ENCODE measurements around the gene OLFML2A. TPM values are rescaled to one million over a fixed set of nuclear protein-coding genes. Genes with fewer than 3 reads are reported as not detected.
A peak's percentile ranks its signal among the peaks of the same experiment; 100 is the strongest.

The OLFML2A gene
- total and polyA plus RNA-seq, 2 donors from 2014 or later = 5.1 to 12.2 TPM

GRCh38 chr9:124858330-124859046, 81.6 kb downstream of the OLFML2A start:
- Histone ChIP-seq H3K9ac (ENCODE audit: low read length in 3 of 3) (no peak overlapping the region), H3K27ac (ENCODE audit: low read depth in 2 of 2, low read length in 2 of 2) (no peak overlapping the region), H3K4me3 (ENCODE audit: low read length in 3 of 3) (no peak overlapping the region), H3K27me3 (ENCODE audit: control insufficient read depth, insufficient read depth, low read length) (no peaks in the 10 kb centered on the region), H3K9me3 (ENCODE audit: control insufficient read depth in 2 of 3, insufficient read depth in 1 of 3, low read length in 3 of 3) (no peaks in the 10 kb centered on the region), H3K36me3 (ENCODE audit: control insufficient read depth in 2 of 3, insufficient read depth in 3 of 3, low read length in 3 of 3) (peaks cover 9 to 32% (median 17%) of the 10 kb centered on the region in 3 donors), H3K4me1 (ENCODE audit: control insufficient read depth in 2 of 3, insufficient read depth in 2 of 3, low read depth in 1 of 3, low read length in 3 of 3) (peaks cover 0 to 12% (median 6%) of the 10 kb centered on the region in 3 donors)
- DNase-seq = no peak
- TF ChIP-seq CTCF (IDR thresholded peaks at IDR 0.05; ENCODE audit: borderline replicate concordance, extremely low read depth, insufficient read depth) = no peak
- intact Hi-C loops (cut with DNase I) = no loop called here
- no peak for FAIRE-seq

GRCh38 chr9:124859803-124860581, 83.1 kb downstream of the OLFML2A start:
- no peak for TF ChIP-seq CTCF (IDR thresholded peaks at IDR 0.05; ENCODE audit: borderline replicate concordance, extremely low read depth, insufficient read depth)
- Histone ChIP-seq H3K27me3 (ENCODE audit: control insufficient read depth, insufficient read depth, low read length) (no peaks in the 10 kb centered on the region), H3K4me3 (ENCODE audit: low read length in 3 of 3) (peak overlapping the region; percentile 76 to 85 (median 81)), H3K36me3 (ENCODE audit: control insufficient read depth in 2 of 3, insufficient read depth in 3 of 3, low read length in 3 of 3) (peaks cover 9 to 32% (median 17%) of the 10 kb centered on the region in 3 donors), H3K4me1 (ENCODE audit: control insufficient read depth in 2 of 3, insufficient read depth in 2 of 3, low read depth in 1 of 3, low read length in 3 of 3) (peaks cover 0 to 12% (median 6%) of the 10 kb centered on the region in 3 donors), H3K9ac (ENCODE audit: low read length in 3 of 3) (peak overlapping the region; percentile 78 to 99 (median 85)), H3K9me3 (ENCODE audit: control insufficient read depth in 2 of 3, insufficient read depth in 1 of 3, low read length in 3 of 3) (no peaks in the 10 kb centered on the region), H3K27ac (ENCODE audit: low read depth in 2 of 2, low read length in 2 of 2) (no peak overlapping the region)
- DNase-seq = no peak
- no peak for FAIRE-seq
- intact Hi-C loops (cut with DNase I) = no loop called here

GRCh38 chr9:124860582-124861341, 83.8 kb downstream of the OLFML2A start:
- DNase-seq = no peak
- Histone ChIP-seq H3K9me3 (ENCODE audit: control insufficient read depth in 2 of 3, insufficient read depth in 1 of 3, low read length in 3 of 3) (no peaks in the 10 kb centered on the region), H3K27me3 (ENCODE audit: control insufficient read depth, insufficient read depth, low read length) (no peaks in the 10 kb centered on the region), H3K36me3 (ENCODE audit: control insufficient read depth in 2 of 3, insufficient read depth in 3 of 3, low read length in 3 of 3) (peaks cover 9 to 32% (median 17%) of the 10 kb centered on the region in 3 donors), H3K4me1 (ENCODE audit: control insufficient read depth in 2 of 3, insufficient read depth in 2 of 3, low read depth in 1 of 3, low read length in 3 of 3) (peaks cover 0 to 12% (median 6%) of the 10 kb centered on the region in 3 donors), H3K9ac (ENCODE audit: low read length in 3 of 3) (peak overlapping the region; percentile 78 to 99 (median 85)), H3K4me3 (ENCODE audit: low read length in 3 of 3) (peak overlapping the region; percentile 76 to 85 (median 81)), H3K27ac (ENCODE audit: low read depth in 2 of 2, low read length in 2 of 2) (peak overlapping the region; percentile 83 to 91)
- TF ChIP-seq CTCF (IDR thresholded peaks at IDR 0.05; ENCODE audit: borderline replicate concordance, extremely low read depth, insufficient read depth) = no peak
- no peak for FAIRE-seq
- intact Hi-C loops (cut with DNase I) = no loop called here

Data from kidney (tissue), 14 donors.